ENCODE results near the gene SOST.

DNA sequence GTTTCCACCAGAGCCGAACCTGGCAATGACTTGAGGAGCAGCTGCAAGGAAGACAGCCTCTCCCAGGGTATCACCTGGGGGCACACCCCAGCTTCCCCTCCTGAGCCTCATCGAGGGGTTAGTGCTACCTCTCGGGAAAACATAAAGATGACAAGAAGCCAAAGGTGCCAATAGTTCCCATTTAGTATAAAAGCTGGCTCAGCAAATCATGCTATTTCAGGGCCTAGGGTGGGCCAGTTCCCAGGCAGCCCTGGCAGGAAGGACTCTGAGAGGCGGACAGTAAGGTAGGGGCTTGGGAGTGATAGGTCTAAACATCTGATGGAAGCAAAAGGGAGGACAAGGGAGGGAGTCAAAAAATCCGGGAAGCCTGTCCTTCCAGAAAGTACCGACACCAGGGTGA lies 46.2 kb downstream of the SOST start:
- TF ChIP-seq, protein P1, sequence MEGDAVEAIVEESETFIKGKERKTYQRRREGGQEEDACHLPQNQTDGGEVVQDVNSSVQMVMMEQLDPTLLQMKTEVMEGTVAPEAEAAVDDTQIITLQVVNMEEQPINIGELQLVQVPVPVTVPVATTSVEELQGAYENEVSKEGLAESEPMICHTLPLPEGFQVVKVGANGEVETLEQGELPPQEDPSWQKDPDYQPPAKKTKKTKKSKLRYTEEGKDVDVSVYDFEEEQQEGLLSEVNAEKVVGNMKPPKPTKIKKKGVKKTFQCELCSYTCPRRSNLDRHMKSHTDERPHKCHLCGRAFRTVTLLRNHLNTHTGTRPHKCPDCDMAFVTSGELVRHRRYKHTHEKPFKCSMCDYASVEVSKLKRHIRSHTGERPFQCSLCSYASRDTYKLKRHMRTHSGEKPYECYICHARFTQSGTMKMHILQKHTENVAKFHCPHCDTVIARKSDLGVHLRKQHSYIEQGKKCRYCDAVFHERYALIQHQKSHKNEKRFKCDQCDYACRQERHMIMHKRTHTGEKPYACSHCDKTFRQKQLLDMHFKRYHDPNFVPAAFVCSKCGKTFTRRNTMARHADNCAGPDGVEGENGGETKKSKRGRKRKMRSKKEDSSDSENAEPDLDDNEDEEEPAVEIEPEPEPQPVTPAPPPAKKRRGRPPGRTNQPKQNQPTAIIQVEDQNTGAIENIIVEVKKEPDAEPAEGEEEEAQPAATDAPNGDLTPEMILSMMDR (IDR thresholded peaks at IDR 0.05; ENCODE audit: low read depth, low read length): no peak
- TF ChIP-seq EZH2phosphoT487 (IDR thresholded peaks at IDR 0.05; ENCODE audit: low read depth): no peak

Data from OCI-LY3 (cell line).